ENCODE results near the gene MRFAP1.

The MRFAP1 gene

GRCh38 chr4:6684656-6685055 lies 44.2 kb downstream of the MRFAP1 start:
- no peak for TF ChIP-seq CTCF (conservative IDR thresholded peaks at IDR 0.05)
- no peak for TF ChIP-seq ZFX (IDR thresholded peaks at IDR 0.05)
- H3K27ac ChIP-seq, result no peak overlapping the region

- H3K27ac ChIP-seq, result peak overlapping the region; percentile 89; the same call in 1 of the 2 replicates
- no peak for TF ChIP-seq ZFX (IDR thresholded peaks at IDR 0.05)
- TF ChIP-seq CTCF (conservative IDR thresholded peaks at IDR 0.05), result no peak; the same call in 1 of the 2 replicates
These were observed 45.8 kb downstream of the MRFAP1 start for GRCh38 chr4:6686104-6686787.

- TF ChIP-seq CTCF (conservative IDR thresholded peaks at IDR 0.05) (peak; percentile 85), ZFX (IDR thresholded peaks at IDR 0.05) (no peak)
These were observed 47.7 kb downstream of the MRFAP1 start for GRCh38 chr4:6687947-6688878.

GRCh38 chr4:6688879-6689505 lies 48.5 kb downstream of the MRFAP1 start:
- no peak for TF ChIP-seq CTCF (conservative IDR thresholded peaks at IDR 0.05)
- no peak for TF ChIP-seq ZFX (IDR thresholded peaks at IDR 0.05)
- peak overlapping the region; percentile 89 for H3K27ac ChIP-seq

More at GRCh38 chr4:6687947-6688878, 47.7 kb downstream of the MRFAP1 start:
- H3K27ac ChIP-seq, result peak overlapping the region; percentile 89

GRCh38 chr4:6689506-6689960 lies 49.0 kb downstream of the MRFAP1 start:
- peak overlapping the region; percentile 89 for H3K27ac ChIP-seq
- TF ChIP-seq ZFX (IDR thresholded peaks at IDR 0.05) (peak; percentile 40; the same call in 1 of the 2 replicates), CTCF (conservative IDR thresholded peaks at IDR 0.05) (no peak)
